VCaP (cell line): ENCODE results near the gene PTGER3.

Source experiments
- H3K27ac ChIP-seq: fragments of 450-650 bp; 2 replicates; pipeline ENCODE4 v1.5.1; 2017
- TF ChIP-seq, protein P1 (sequence below): fragments of 450-650 bp; conservative IDR thresholded peaks from 2 replicates; pipeline ENCODE4 v1.5.1; 2017; ENCODE audit warnings: mild to moderate bottlenecking, moderate library complexity

Gene PTGER3

DNA sequence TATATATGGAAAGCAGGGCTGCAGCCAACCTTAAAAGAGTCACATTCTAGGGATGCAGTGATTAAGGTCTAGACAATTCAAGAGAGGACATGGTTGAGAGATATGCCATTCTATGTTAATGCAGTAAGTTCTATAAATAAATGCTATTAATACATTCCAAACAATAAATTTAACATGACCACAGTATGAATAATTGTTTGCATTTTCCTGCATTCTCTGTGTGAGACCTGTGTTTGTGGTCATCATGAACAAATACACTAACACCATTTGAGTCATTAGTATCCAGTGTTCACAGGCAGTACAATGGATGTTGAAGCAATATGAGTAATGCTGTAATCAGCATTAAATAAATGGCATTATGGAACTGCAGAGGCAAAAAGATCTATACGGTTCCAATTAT is 38.7 kb upstream of the PTGER3 start:
- no peak overlapping the region for H3K27ac ChIP-seq
- TF ChIP-seq, protein P1, sequence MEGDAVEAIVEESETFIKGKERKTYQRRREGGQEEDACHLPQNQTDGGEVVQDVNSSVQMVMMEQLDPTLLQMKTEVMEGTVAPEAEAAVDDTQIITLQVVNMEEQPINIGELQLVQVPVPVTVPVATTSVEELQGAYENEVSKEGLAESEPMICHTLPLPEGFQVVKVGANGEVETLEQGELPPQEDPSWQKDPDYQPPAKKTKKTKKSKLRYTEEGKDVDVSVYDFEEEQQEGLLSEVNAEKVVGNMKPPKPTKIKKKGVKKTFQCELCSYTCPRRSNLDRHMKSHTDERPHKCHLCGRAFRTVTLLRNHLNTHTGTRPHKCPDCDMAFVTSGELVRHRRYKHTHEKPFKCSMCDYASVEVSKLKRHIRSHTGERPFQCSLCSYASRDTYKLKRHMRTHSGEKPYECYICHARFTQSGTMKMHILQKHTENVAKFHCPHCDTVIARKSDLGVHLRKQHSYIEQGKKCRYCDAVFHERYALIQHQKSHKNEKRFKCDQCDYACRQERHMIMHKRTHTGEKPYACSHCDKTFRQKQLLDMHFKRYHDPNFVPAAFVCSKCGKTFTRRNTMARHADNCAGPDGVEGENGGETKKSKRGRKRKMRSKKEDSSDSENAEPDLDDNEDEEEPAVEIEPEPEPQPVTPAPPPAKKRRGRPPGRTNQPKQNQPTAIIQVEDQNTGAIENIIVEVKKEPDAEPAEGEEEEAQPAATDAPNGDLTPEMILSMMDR = no peak

GRCh38 chr1:71083271-71083670 is 35.7 kb upstream of the PTGER3 start:
- TF ChIP-seq, protein P1 = no peak

GRCh38 chr1:71081697-71082080 is 34.1 kb upstream of the PTGER3 start:
- H3K27ac ChIP-seq = peak overlapping the region; percentile 92
- TF ChIP-seq, protein P1 = no peak

More at GRCh38 chr1:71083271-71083670, 35.7 kb upstream of the PTGER3 start:
- no peak overlapping the region for H3K27ac ChIP-seq

DNA sequence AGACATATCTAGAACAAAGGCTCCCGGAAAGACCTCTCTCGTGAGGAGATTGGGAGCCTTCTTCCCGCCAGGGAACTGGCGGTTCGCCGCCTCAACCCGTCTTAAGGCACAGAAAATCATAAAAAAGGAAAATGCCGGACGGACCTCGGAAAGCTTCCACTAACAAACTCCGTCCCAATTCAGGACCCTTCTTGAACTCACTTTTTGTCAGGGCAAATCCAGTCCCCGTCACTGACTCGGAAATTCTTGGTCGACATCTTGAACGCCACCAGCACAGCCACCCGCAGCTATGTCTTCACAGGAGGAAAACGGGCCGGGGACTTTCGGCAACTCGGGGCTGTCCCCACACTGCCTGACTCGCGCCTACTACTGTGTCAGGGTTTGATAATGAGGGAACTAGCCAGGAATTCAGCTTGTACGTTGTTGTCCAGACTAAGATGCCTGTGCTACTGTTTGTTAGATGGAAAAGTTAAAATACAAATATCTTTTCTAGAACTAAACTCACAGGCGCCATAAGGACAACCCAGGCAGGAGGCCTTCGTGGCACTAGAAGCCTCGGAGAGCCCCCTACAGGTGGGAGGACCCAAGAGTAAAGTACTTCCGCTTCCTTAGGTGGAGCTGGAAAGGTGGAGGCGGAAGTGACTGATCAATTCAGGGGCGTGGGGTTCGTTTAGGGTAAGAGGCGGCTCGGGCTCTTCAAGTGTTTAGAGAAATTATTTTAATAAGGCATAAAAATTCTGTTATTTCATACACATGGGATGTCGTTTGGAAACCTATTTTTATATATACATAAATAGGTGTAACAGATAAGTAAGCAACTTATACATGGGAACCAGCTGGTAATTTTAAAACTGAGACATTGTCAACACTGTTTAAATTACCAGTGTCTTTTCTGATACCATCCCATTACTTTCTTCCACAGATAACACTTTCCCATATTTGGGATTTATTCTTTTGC is 33.4 kb upstream of the PTGER3 start, which contains the start of gene ZRANB2:
TSS of gene ZRANB2 (minus strand) at position 297 of the 958 bp plus-strand sequence. CDS start at position 257, 40 bp downstream.
- H3K27ac ChIP-seq = peak within 1 kb of the TSS; percentile 92
- TF ChIP-seq, protein P1 = peak; percentile 82

DNA sequence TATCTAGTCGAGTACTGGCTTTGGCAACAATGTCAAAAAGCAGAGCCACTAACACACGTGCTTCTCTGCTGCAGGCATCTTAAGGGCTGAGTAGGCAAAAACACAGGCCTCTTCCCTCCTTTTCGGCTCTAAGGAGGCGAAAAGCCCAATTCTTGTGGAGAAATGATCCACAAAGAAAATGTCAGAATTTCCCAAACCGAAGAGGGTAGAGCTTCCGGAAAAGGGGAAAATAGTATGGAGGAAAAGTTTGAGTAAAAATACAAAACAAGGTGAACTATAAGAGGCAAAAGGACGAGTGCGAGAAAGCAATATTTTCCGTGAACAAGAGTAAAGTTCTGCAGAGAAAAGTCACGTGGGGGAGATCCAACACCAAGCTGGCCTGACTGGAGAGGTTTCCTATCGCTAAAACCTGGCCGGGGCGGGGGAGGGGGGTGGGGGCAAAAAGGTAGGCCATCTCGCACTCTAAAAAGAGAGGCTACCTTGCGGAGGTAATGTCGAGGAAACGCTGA is 32.7 kb upstream of the PTGER3 start:
- H3K27ac ChIP-seq = peak overlapping the region; percentile 92
- TF ChIP-seq, protein P1 = no peak

- H3K27ac ChIP-seq = no peak overlapping the region
- TF ChIP-seq, protein P1 = no peak
Observed at GRCh38 chr1:71074681-71075080, 27.1 kb upstream of the PTGER3 start.

GRCh38 chr1:71072273-71072672 is 24.7 kb upstream of the PTGER3 start:
- TF ChIP-seq, protein P1 = no peak
- no peak overlapping the region for H3K27ac ChIP-seq
